ENCODE results near the gene MED8.

DNA sequence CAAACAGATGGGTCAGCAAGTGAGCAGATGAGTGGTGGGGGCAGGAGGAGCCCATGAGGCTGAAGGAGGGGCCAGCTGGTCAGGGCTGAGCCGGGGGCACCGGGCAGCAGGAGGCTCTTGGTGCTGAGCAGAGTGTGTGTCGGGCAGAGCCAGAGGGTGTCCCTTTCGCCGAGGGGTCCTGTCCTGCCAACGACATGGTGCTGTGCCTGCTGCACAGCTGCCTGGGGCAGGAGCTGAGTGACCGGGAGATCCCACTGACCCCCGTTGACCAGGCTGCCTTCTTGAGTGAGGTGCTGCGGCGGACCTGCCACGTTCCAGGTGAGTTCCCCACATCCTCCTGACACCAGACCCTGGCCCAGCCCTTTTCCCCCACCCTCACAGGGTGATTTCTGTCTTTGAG is 36.6 kb upstream of the MED8 start:
- TF ChIP-seq CREB1 (CRISPR knock-in tag; IDR thresholded peaks at IDR 0.05; ENCODE audit: low read depth) (no peak), EZH2 (IDR thresholded peaks at IDR 0.05; ENCODE audit: low read depth, unreplicated experiment) (no peak), EZH2phosphoT487 (IDR thresholded peaks at IDR 0.05; ENCODE audit: unreplicated experiment) (no peak)
- TF ChIP-seq, protein P1, sequence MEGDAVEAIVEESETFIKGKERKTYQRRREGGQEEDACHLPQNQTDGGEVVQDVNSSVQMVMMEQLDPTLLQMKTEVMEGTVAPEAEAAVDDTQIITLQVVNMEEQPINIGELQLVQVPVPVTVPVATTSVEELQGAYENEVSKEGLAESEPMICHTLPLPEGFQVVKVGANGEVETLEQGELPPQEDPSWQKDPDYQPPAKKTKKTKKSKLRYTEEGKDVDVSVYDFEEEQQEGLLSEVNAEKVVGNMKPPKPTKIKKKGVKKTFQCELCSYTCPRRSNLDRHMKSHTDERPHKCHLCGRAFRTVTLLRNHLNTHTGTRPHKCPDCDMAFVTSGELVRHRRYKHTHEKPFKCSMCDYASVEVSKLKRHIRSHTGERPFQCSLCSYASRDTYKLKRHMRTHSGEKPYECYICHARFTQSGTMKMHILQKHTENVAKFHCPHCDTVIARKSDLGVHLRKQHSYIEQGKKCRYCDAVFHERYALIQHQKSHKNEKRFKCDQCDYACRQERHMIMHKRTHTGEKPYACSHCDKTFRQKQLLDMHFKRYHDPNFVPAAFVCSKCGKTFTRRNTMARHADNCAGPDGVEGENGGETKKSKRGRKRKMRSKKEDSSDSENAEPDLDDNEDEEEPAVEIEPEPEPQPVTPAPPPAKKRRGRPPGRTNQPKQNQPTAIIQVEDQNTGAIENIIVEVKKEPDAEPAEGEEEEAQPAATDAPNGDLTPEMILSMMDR (conservative IDR thresholded peaks at IDR 0.05; ENCODE audit: low read depth in 2 of 2): no peak
- TF ChIP-seq, protein P2, sequence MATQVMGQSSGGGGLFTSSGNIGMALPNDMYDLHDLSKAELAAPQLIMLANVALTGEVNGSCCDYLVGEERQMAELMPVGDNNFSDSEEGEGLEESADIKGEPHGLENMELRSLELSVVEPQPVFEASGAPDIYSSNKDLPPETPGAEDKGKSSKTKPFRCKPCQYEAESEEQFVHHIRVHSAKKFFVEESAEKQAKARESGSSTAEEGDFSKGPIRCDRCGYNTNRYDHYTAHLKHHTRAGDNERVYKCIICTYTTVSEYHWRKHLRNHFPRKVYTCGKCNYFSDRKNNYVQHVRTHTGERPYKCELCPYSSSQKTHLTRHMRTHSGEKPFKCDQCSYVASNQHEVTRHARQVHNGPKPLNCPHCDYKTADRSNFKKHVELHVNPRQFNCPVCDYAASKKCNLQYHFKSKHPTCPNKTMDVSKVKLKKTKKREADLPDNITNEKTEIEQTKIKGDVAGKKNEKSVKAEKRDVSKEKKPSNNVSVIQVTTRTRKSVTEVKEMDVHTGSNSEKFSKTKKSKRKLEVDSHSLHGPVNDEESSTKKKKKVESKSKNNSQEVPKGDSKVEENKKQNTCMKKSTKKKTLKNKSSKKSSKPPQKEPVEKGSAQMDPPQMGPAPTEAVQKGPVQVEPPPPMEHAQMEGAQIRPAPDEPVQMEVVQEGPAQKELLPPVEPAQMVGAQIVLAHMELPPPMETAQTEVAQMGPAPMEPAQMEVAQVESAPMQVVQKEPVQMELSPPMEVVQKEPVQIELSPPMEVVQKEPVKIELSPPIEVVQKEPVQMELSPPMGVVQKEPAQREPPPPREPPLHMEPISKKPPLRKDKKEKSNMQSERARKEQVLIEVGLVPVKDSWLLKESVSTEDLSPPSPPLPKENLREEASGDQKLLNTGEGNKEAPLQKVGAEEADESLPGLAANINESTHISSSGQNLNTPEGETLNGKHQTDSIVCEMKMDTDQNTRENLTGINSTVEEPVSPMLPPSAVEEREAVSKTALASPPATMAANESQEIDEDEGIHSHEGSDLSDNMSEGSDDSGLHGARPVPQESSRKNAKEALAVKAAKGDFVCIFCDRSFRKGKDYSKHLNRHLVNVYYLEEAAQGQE (IDR thresholded peaks at IDR 0.05; ENCODE audit: unreplicated experiment): no peak

All from GM23338 (cell line).